HG03060 (cell line): Measurements from ENCODE around the gene SOHLH1.

Experiments used
- ATAC-seq: cut with Tn5 transposase; IDR thresholded peaks from one replicate; pipeline ENCODE4 v1.9.1; 2021; ENCODE audit warnings: low read depth, moderate number of reproducible peaks; ENCODE audit not compliant: unreplicated experiment

Gene SOHLH1

DNA sequence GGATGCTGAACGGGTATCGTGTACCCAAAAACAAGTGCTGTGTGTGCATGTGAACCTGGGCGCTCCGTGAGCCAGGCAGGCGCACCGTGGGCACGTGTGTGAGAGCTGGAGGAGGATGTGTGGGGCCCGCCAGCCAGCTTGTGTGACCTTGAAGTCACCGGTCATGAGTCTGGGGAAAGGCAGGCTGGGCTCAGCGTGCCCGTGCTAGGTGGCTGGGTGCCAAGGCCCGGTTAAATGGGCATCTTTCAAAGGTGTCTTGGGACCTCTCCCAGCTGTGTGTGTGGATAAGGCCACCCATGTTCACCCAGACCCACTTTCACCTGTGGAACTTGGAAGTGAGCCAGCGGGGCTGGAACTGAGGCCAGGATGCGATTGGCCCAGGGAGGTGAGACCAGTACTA, 6.1 kb upstream of the SOHLH1 start:
- ATAC-seq: no peak

DNA sequence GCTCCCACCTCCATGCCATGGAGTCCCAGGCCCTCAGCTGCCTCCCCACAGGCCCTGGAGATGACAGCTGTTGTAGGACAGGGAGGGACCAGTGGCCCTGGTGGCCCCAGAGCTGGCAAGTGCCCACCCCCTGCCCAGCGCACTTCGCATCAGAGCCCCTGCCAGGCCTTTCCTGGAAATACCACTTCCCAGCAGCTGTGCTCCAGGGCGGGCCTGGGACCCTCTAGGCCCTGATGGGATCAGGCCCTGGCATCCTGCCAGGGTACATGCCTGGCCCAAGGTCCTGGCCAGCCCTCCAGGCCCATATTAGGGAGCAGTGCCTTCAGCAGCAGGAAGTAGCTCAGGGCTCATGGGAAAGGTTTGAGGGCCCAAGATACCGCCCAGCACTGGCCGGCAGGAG, 5.2 kb upstream of the SOHLH1 start:
- no peak for ATAC-seq

DNA sequence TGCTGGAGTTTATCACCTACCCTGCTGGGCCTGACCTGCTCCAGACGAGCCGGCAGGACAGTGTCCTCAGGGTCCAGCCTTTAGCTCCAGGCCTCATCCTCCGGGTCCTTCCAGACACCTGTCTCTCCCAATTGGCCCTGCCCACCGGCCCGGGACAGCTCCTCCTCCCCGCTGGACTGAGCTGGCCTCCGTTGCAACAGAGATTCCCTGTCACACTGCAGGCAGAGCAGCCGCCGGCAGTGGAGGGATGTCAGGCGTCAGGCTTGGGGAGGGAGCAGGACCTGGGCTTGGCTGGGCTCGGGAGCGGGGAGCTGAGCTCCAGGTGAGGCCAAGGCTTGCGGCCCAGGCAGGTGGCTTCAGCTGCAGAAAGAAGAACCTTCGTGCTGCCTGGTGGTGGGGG, 4.4 kb upstream of the SOHLH1 start:
- no peak for ATAC-seq

DNA sequence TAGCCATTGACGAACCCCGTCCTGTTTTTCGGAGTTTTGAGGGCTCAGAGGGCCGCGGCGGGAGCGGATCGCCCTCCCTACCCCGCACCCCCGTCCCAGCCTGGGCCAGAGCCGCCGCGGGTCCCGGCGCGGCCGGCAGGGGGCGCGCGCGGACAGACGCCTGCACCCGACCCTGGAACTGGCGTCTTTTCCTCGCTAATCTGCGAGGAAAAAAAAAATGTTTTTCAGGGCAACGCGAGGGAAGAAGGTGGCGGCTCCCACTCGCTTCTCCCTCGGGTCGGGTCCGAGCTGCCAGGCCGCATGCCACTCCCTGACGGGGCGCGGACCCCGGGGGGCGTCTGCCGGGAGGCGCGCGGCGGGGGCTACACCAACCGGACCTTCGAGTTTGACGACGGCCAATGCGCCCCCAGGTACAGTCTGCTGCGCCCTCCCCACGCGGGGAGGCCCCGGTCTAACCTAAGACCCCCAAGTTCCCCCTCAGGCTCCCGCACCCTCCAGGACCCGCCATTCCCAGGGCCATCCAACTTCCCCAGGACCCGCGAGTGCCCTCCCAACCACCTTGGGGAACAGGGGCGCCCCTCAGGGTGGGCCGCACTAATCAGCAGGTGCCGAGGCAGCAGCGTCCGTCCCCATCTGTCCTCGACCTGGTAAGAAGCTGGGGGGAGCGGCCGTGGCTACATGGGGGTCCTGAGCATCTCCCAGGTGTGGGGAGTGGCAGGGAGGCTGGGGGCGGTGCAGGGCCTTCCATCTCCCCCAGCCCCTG, 2.9 kb upstream of the SOHLH1 start, which contains the start of gene KCNT1:
Gene KCNT1, plus strand, starts transcription at position 227 of the 763 bp plus-strand sequence. Its CDS starts 74 bp downstream, at position 301.
- no peak for ATAC-seq

DNA sequence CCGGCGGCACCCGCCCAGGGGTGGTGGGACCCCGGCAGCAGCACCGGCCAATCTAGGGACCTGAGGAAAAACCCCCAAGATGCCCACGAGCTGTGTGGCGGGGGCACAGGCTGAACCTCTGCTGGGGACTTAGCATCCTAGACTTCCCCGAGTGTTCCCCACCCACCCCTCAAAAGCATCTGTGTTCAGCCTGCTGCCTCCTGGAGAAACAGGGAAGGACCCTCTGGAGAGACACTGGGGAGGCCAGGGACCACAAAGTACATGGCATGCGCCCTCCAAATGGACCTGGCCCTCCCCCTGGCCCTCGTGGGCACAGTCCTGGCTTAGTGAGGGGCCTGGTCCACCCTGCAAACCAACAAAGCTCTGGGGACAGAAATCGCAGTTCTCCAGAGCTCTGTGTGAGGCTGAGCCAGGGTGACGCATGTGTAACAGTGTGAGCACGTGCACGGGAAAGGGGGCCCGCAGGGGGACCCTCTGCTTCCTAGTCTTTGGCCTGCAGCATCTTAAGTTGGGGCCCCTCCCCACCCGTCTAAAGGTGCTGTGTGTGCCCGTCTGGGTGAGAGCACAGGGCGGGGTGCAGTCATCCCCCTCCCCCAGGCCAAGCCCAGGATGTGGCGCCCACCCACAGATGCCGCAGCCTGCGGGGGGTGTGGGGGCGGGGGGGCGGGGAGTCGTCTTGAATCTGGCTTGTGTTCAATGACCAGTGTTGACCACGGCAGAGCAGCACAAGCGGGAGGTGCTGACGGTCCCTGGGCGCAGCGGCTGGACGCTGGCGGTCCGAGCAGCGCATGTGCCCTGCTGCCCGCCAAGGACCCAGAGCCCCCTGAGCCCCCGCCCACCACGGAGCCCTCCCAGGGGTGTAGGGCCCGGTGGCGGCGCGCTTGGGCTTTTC, 2.0 kb upstream of the SOHLH1 start:
- ATAC-seq: no peak

DNA sequence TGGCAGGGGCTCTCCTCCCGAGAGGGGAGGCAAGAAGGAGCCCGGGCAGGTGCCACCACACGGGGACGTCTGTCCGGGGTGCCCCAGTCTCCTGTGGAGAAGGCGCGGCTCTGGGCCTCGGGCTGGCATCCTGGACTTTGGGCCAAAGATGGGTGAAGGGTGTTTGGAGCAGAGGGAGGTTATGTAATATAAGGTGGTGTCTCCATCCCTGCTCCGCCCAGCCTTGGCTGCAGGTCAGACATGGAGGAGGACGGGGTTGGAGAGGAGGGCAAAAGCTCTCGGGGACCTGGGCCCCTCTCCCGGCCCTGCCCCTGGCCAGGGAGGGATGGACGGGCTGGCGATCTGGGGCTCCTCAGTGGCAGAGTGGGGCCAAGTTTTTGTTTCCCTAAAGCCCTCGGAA, 1.2 kb upstream of the SOHLH1 start:
- ATAC-seq: no peak

DNA sequence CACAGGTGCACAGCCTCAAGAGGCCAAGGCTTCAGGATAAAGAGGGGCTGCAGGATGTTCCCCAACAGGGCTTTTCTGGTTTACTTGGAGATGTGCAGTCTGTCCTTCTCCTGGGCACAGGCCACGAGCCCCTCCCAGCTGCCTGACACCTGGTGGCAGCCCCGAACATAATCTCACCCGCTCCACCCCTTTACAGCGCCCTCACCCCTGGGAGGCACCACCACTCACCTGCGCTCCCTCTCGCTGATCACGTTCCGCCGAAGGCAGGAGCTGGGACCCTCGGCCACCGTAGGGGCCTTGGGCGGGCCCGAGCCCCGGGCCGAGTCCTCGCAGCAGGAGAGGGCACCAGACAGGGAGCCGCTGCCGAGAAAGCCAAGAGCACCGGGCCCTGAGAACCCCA, 514 bp downstream of the SOHLH1 start:
- no peak for ATAC-seq

DNA sequence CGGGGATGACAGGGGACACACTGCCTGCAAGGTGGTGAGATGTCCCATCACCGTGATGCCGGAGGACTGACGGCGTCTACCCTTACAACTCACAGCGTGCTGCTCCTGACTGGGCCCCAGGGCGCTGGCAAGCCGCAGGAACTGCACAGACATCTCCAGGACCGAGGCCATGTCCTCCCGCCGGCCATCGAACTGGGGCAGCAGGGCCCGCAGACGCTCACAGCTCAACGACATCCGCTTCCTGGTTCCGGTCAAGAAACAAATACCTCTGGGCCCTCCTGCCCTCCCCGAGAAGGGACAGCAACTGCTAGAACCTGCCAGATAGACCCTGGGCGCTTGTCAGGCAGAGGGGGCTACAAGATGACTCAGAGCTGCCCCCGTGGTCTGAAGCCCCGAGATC, 1.0 kb downstream of the SOHLH1 start:
- ATAC-seq: no peak

DNA sequence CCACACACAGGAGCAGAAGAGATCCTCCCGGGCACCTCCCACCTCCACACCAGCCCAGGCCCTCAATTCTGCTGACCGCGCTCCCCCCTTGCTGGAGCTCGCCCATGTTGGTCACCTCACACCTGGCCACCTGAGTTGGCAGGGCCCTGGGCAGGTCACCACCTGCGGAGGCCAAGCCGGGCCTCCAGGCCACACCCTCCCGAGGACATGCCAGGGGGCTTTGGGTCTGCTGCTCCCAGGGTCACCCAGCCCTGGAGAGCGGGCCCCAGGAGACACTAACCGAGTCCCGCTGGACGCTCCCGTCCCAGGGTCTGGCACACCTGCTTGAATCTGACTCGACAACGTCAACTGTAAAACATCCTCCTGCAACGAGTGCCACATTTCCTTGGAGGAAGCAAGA, 2.1 kb downstream of the SOHLH1 start:
- no peak for ATAC-seq

DNA sequence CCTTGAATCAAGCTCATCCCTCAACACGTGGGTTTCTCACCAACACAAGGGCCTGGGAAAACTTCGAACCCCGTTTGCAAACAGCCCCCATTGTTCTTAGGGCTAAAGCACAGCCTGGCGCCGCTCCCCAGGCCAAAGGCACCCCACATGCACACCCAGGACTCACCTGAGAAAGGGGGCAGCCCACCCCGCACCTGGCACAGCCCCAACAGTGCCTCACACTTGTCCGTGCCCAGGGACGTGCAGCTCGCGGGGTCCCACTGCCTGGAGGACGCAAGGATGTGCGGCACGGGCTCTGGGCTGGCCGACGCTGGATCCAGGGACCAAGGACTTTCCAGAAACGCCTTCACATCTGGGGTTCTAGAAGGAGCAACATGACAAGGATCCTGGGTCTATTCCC, 2.8 kb downstream of the SOHLH1 start:
- no peak for ATAC-seq

DNA sequence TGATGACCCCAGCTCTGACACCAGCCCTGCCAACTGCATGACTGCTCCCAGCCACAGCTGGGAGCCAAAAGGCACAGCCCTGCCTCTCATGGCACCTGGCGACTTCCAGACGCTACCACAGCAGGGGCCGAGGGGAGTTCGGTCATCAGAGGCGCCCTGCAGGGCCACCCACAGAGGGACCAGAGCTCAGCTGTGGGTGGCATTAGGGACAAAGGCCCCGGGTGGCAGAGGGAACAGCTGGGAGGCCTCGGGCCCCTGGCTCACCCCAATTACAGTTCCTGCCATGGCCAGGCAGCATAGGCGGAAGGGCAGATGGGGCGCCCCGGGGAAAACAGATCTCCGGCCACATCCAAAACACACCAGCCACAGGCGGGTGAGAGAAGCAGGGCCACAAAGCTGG, 3.6 kb downstream of the SOHLH1 start:
- ATAC-seq: no peak

DNA sequence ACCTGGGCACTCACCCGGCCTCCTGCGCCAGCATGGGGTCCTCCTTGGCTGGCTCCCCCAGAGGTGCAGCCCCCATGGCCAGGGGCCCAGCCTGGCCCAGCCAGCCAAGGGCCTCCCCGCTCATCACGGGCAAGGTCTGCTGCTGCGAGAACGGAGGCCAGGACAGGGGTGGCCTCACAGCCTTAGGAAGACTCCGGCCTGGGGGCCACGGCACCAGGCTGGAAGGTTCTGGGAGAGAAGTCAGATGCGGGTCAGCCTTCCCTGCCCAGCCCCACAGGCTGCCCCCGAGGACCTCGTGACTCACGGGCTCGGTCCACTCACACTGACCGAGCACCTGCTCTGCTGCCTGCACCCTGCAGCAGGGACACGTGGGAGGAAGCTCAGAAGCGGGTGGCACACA, 4.2 kb downstream of the SOHLH1 start:
- no peak for ATAC-seq

DNA sequence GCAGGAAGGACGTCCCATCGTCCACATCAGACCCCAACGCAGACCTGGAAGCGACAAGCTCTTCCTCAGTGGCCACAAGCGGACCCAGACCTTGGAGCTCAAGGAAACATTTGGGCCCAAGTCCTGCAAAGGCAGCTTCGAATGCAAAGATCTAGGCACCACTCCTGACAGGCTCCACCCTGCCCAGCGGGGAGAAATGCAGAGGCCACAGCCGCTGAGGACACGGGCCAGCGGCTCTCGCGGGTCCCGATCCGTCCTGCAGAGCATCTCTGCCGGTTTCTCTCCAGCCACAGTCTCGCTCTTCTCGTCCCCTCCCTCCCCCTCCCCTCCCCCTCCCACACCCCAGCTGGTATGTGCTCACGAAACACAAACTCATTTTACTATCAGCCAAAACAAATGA, 4.9 kb downstream of the SOHLH1 start:
- ATAC-seq: no peak

DNA sequence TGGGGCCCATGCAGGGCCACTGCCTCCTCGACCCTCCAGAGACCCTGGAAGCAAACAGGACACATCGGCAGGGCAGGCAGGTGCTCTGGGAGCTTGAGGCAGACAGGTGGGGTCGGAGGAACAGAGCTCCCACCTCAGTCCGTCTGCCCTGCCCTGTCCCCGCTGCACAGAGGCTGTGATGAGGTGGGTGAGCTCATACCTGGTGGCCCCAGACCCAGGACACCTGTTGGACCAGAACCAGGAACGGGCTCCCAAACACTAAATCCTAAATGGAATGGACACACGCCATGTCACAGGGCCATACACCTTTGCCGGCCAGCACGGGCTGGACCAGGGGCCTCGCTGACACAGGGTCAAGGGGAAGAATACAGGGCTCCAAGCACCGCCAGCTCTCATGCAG, 5.5 kb downstream of the SOHLH1 start:
- no peak for ATAC-seq

DNA sequence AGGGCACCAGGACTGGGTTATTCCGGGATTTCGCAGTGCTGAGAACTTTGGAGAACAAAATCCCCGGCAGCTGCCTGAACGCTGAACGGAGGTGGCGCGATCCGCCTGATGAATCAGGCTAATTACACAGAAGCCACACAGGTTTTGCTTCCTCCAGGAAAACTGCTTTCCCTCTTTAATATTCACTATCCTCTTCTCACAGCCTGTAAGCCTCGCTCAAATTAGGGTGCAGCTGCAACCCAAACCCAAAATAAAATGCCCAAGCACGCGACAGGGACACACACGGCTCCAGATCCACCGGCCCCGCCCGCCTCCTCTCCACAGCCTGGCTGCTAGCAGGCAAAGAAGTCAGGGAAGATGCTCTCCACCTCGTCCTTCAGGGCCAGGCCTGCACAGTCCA, 6.0 kb downstream of the SOHLH1 start:
- ATAC-seq: no peak

DNA sequence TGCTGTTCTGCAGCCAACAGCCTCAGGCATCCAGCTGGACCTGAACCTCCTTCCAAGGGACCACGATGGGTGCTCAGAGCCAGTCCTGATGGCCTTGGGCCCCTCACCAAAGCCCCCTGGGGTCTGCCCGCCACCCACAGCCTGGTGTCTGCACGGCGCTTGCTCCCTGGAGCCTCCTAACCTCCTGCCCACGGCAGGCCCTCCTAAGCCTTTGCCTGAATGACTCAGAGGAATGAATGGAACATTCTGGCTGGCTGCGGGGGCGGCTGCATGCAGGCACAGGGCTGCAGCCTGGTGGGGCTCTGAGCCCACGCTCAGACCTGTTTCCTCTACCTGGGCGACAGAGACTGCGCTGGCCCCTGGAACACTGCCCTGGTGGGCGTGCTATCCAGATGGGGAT, 6.9 kb downstream of the SOHLH1 start:
- ATAC-seq: no peak

DNA sequence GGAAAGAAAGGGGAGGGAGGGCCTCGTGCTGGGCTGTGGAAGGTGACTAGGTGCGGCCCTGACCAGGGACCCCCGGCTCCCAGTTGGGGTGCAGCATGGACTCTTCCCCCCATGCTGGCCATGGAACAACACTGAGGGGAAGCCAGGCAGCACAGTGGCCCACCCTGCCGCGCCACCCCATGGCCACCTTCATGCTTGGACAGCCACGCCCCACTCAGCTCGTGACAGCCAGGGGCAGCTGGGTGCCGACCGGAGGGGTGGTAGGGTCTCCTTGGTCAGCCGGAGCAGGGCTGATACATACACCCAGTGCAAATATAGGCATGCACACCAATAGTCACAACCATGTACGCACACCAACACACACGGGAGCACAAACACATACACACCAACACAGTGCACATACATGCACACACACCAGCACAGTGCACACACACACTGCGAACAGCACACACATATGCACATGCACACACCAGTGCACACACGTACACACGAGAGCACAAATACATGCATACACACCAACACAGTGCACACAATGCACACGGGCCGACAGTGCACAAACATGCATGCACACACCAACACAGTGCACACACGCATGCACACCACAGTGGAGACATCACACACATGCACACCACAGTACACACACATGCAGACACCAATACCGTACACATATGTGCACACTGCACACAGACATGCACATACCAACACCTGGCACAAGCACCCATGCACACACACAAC, 8.3 kb downstream of the SOHLH1 start:
- no peak for ATAC-seq

DNA sequence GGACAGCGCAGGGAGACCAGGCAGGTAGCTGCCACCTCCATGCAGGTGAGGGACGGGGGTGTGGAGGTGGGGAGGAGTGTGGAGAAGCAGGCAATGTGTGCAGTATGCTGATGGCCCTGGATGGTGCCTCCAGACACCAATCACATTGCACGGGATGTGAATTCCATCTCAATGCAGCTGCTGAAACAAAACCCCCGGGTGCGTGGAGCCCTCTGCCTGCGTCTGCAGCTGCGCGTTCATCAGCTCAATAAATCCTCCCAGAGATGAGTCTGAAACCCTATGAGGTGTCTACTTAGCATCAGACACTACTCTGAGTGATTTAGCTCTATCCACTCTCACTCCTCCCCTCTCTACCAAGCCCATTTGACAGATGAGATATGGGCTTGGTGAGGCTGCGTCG, 10.3 kb downstream of the SOHLH1 start:
- no peak for ATAC-seq

DNA sequence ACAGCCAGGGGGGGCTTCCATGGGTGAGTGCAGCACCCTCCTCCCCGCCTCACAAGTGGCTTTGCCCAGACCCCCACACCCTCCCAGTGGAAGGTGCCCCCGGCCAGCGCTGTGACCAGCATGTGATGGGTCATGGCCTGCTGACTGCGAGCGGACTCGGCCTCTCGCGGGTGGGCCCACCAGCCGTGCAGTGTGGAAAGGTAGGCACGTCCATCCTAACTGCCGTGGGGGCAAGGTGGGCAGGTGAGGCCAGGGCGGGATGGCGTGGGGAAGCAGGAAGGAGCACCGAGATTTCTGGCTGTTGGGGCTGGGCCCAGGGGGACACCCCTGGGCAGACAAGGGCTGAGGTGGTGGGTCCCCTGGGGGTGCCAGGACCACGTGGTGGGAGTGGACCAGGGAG, 12.1 kb downstream of the SOHLH1 start:
- ATAC-seq: no peak

DNA sequence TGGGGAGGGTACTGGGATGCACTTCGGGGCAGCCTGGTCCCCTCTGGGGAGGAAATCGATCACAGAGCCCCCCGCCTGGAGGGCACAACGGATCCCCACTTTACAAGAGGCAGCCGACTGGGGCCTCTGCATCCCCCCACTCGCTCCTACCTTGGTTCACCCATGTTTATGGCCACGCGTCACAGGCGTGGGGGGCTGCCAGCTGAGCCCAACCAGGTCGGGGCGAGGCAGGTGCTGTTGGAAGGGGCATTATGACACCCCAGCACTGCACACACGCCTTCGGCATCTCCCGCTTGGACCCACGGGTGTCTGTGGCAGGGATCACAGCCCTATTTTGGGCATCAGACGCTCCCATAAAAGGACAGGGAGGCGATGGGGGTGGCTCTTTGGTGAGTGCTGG, 14.6 kb downstream of the SOHLH1 start:
- ATAC-seq: no peak

DNA sequence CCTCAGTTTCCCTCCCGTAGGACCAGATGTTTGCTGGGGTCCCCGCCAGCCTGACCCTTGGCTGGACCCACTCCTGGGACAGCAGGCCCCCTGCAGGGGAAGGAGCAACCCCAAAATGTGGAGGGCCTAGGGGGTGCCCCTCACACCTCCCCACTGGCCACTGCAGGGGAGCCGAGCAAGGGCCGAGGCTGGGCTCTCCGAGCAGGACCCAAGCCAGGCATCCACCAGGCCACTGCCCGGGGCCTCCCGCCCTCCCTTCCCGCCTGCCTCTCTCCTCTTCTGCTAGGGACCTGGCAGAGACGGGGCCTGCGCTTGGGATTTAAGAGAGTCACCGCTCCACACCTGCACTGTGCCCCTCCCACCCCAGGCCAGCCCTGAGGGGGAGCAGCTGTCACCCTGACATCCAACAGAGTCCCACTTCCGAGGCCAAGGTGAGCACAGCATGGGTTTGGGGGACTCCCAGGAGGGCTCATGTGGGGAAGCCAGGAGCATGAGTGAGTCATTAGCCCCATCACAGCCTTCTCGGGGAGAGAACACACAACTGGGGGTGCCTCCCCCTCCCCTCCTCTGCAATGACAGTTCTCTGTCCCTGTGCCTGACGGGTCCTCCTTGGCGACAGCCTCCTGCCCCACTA, 15.8 kb downstream of the SOHLH1 start:
- no peak for ATAC-seq
